K562 (cell line): Measurements from ENCODE around the gene TRIM36.

ENCODE experiments used
- ATF3 ChIP-seq, 2 experiments: fragments of 450-650 bp in 1 of 2; sonication (generic) in 1 of 2; formaldehyde crosslinking in 1 of 2; IDR thresholded peaks in 1 of 2; conservative IDR thresholded peaks in 1 of 2; 2 replicates each; pipeline versions ENCODE4 v1.6.1 to v1.8.1; 2016 to 2023; ENCODE audit warnings: mild to moderate bottlenecking in 2 of 2, moderate library complexity in 2 of 2, inconsistent platforms in 1 of 2, missing genetic modification reagents in 1 of 2
- CSDE1 ChIP-seq, 2 experiments: fragments of 450-650 bp; IDR thresholded peaks; 2 replicates each; pipeline ENCODE4 v1.6.1; 2016; ENCODE audit warnings: mild to moderate bottlenecking in 1 of 2
- CTCF ChIP-seq, 3 experiments: IDR thresholded peaks in 2 of 3; conservative IDR thresholded peaks in 1 of 3; 2 replicates each; pipeline ENCODE4 v1.5.1; 2011 to 2012; ENCODE audit warnings: low read length in 3 of 3, mild to moderate bottlenecking in 3 of 3, control low read depth in 2 of 3, improper control_type of control experiment in 1 of 3, inconsistent platforms in 1 of 3, low read depth in 1 of 3, mixed read lengths in 1 of 3, moderate library complexity in 1 of 3; ENCODE audit not compliant: insufficient read depth in 2 of 3
- GABPA ChIP-seq: fragments of 200-800 bp; sonication (Bioruptor generic); conservative IDR thresholded peaks from 2 replicates; pipeline ENCODE4 v1.6.1; 2016; ENCODE audit warnings: low read depth, missing genetic modification characterization, missing compliant biosample characterization
- NRF1 ChIP-seq, 2 experiments: fragments of 450-650 bp; IDR thresholded peaks in 1 of 2; conservative IDR thresholded peaks in 1 of 2; 2 replicates each; pipeline ENCODE4 v1.6.1; 2014; ENCODE audit warnings: mild to moderate bottlenecking in 2 of 2
- NUFIP1 ChIP-seq: fragments of 450-650 bp; IDR thresholded peaks from 2 replicates; pipeline ENCODE4 v1.6.1; 2018; ENCODE audit not compliant: partially characterized antibody
- PKNOX1 ChIP-seq: fragments of 450-650 bp; IDR thresholded peaks from 2 replicates; pipeline ENCODE4 v1.6.1; 2016
- POLR2A ChIP-seq: fragments of 450-650 bp; conservative IDR thresholded peaks from 2 replicates; pipeline ENCODE4 v1.6.1; 2016
- ZNF121 ChIP-seq: sonication (generic); formaldehyde crosslinking; conservative IDR thresholded peaks from 2 replicates; pipeline ENCODE4 v1.8.0; 2022; ENCODE audit warnings: missing genetic modification reagents
- ZNF274 ChIP-seq: IDR thresholded peaks from 2 replicates; pipeline ENCODE4 v1.6.1; 2011; ENCODE audit warnings: low read depth, mild to moderate bottlenecking, low read length, moderate library complexity, borderline replicate concordance
- ZNF280B ChIP-seq: fragments of 250-450 bp; sonication (Bioruptor Pico); IDR thresholded peaks from 2 replicates; pipeline ENCODE4 v1.5.1; 2021; ENCODE audit warnings: mild to moderate bottlenecking

- TF ChIP-seq ATF3 (IDR thresholded peaks at IDR 0.05) (no peak), ATF3 (CRISPR knock-in tag; conservative IDR thresholded peaks at IDR 0.05) (no peak), CTCF (IDR thresholded peaks at IDR 0.05 in 2 of 3, conservative IDR thresholded peaks at IDR 0.05 in 1 of 3; ENCODE audit: insufficient read depth in 2 of 3, low read depth in 1 of 3, low read length in 3 of 3) (no peak), POLR2A (no peak), GABPA (no peak), NUFIP1 (no peak), PKNOX1 (no peak), ZNF280B (CRISPR knock-in tag) (no peak), ZNF274 (no peak), NRF1 (conservative IDR thresholded peaks at IDR 0.05 in 1 of 2, IDR thresholded peaks at IDR 0.05 in 1 of 2) (no peak), ZNF121 (CRISPR knock-in tag) (no peak), CSDE1 (IDR thresholded peaks at IDR 0.05) (no peak)
Measured at GRCh38 chr5:115209279-115209678, 39.6 kb upstream of the TRIM36 start.
